ENCODE results near the gene SLC9A7.

Gene SLC9A7

GRCh38 chrX:46571423-46572339 is 187.2 kb downstream of the SLC9A7 start:
- peak; percentile 50 for DNase-seq

DNA sequence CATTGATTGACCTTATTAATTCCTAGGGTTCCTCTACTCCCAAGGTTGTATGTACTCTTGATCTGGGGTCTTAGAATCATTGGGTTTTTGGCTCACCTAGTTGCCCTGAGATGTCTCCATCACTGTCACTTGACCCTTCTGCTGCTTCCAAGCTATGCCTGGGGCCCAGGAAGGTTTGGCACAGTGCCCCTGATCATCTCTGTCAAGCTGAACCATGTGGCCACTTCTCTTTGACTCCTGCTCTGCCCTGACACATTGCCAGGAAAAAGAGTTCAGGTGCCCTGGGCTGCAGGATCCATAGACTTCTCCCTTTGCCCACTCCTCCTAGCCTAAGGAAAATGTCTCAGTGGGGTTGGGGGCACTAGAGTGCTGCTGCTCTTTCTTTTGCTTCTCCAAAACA is 189.3 kb downstream of the SLC9A7 start:
- no peak for DNase-seq

DNA sequence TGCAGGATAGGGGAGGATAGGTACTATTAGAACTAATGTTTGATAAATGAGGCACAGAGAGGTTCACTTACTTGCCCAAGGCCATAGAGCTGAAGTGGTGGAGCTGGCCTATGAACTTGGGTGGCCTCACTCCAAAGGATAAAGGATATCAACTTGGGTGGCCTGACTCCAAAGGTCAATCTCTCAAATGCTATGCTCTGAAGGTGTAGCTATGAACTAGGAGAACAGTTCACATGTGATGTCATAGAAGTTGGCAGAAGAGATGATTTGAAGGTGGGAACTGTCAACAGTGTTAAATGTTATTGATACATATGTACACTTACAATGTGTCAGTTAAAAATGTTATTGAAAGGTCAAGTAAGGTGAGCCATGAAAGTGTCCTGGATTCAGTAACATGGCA is 191.5 kb downstream of the SLC9A7 start:
- DNase-seq, result no peak

- peak; percentile 82 for DNase-seq
Observed at GRCh38 chrX:46561824-46562657, 196.9 kb downstream of the SLC9A7 start.

DNA sequence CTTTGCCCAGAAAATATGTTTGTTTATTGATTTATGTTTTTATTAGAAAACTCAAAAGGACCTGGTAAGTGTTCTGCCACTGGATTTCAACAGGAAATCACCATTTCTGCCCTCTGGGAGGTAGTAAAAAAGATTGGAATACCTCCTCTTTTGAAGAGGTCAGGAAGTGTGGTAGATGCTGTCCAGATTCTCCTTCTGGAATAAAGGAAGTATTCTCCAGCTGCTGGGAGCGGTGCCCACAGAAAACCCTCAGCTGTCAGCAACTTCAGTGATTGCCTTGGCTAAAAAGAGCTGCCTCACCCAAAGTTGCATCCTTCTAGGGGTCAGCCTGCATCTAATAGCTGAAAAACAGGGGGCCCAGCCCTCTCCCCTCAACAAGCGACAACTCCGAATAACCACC is 199.9 kb downstream of the SLC9A7 start:
- DNase-seq, result no peak

GRCh38 chrX:46554942-46555341 is 204.0 kb downstream of the SLC9A7 start:
- peak; percentile 58 for DNase-seq

DNA sequence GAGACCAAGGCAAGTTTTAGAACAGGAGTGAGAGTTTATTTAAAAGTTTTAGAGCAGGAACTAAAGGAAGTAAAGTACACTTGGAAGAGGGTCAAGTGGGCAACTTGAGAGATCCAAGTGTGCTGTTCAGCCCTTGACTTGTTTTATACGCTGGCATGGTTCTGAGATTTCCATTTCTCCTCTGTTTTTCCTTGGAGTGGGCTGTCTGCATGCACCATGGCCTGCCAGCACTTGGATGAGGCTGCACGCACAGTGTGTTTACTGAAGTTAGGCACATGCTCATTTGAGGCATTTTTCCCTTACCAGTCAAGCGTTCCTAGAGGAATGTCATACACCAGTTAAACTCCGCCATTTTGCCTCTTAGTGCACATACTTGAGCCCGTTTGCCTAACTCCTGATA is 205.0 kb downstream of the SLC9A7 start:
- DNase-seq, result no peak

DNA sequence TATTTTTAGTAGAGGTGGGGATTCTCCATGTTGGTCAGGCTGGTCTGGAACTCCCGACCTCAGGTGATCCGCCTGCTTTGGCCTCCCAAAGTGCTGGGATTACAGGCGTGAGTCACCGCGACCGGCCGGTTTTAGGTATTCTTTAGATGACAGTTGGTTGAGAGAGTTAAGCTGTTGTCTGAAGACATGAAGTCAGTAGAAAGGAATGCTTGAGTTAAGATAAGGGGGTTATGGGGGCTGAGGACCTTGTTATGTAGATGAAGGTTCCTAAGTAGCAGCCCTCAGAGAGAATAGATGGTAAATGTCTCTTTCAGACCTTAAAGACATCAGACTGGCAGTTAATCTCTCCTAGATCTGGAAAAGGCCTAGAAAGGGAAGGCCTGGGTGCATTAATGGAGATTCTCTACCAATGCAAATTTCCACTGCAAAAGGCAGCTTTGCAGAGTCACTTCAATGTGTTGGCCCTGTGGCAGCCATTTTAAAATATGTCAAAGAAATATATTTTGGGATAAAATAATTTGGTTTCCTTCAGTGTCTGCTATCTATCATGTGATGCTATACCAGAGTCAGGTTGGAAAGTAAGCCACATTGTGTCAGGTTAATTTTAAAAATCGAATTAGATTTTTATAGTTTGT is 207.3 kb downstream of the SLC9A7 start:
- peak; percentile 4 for DNase-seq

- DNase-seq, result no peak
Observed at GRCh38 chrX:46549914-46550313, 209.0 kb downstream of the SLC9A7 start.

Data from hematopoietic multipotent progenitor cell treated with erythropoietin and hydrocortisone succinate and interleukin-3 and kit ligand, for 4 days (in vitro differentiated cells).